HCT116 (cell line): ENCODE data around the gene TNFRSF19.

Source experiments
- CTCF ChIP-seq, 3 experiments: fragments of 200-600 bp in 1 of 3; sonication (generic) in 1 of 3; IDR thresholded peaks in 2 of 3; conservative IDR thresholded peaks in 1 of 3; 2 replicates each; pipeline ENCODE4 v1.5.1; 2012 to 2017; ENCODE audit warnings: low read depth in 2 of 3, low read length in 2 of 3, antibody characterized with exemption in 1 of 3, borderline replicate concordance in 1 of 3, control low read depth in 1 of 3, mild to moderate bottlenecking in 1 of 3, mixed read lengths in 1 of 3, mixed run types in 1 of 3, moderate library complexity in 1 of 3; ENCODE audit not compliant: insufficient read depth in 1 of 3
- EZH2 ChIP-seq: fragments of 200-600 bp; sonication (generic); IDR thresholded peaks from 2 replicates; pipeline ENCODE4 v1.6.1; 2017; ENCODE audit warnings: antibody characterized with exemption, mixed run types
- EZH2phosphoT487 ChIP-seq: fragments of 200-600 bp; IDR thresholded peaks from 2 replicates; pipeline ENCODE4 v1.6.1; 2018; ENCODE audit warnings: antibody characterized with exemption, borderline replicate concordance
- POLR2A ChIP-seq: IDR thresholded peaks from 2 replicates; pipeline ENCODE4 v1.7.0; 2011; ENCODE audit warnings: borderline replicate concordance; ENCODE audit not compliant: insufficient read depth, insufficient read length; ENCODE audit errors: extremely low read depth
- POLR2AphosphoS5 ChIP-seq: IDR thresholded peaks from 2 replicates; pipeline ENCODE4 v1.6.1; 2011; ENCODE audit warnings: mild to moderate bottlenecking, low read depth, low read length, moderate library complexity
- SIN3A ChIP-seq: IDR thresholded peaks from 2 replicates; pipeline ENCODE4 v1.6.1; 2012; ENCODE audit warnings: low read depth

DNA sequence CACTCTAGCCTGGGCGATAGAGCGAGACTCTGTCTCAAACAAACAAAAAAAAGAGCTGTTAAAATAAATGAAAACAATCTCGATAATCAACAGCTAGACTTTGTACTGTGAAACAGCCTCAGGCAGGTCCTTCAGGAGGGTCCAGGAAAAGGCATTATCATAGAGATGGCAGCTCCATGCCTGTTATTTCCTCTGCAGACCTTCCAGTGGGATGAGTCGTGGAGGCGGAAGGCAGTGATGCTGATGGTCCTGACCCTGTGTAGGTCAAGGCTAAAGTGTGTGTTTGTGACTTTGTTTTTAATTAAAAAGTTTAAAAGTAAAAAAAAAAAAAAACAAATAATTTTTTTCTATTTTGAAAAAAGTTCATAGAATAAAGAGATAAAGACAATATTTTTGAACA, 117.4 kb downstream of the TNFRSF19 start:
- TF ChIP-seq CTCF (IDR thresholded peaks at IDR 0.05 in 2 of 3, conservative IDR thresholded peaks at IDR 0.05 in 1 of 3; ENCODE audit: borderline replicate concordance in 1 of 3, insufficient read depth in 1 of 3, low read depth in 2 of 3, low read length in 2 of 3) (no peak), POLR2AphosphoS5 (no peak), EZH2phosphoT487 (no peak), EZH2 (no peak), POLR2A (no peak), SIN3A (no peak)
